ENCODE data around the gene PADI3. TPM values are rescaled to one million over a fixed set of nuclear protein-coding genes. Genes with fewer than 3 reads are reported as not detected.

Gene PADI3
- total RNA-seq, 1 experiment from 2014 or later = 0.39 TPM

GRCh38 chr1:17270891-17271765 is 22.2 kb downstream of the PADI3 start:
- DNase-seq (ENCODE audit: low read depth) = no peak

GRCh38 chr1:17272066-17272465 is 23.2 kb downstream of the PADI3 start:
- no peak for DNase-seq (ENCODE audit: low read depth)

- DNase-seq (ENCODE audit: low read depth) = no peak
Measured at GRCh38 chr1:17272646-17273045, 23.7 kb downstream of the PADI3 start.

- DNase-seq (ENCODE audit: low read depth) = no peak
Measured at GRCh38 chr1:17273096-17273495, 24.2 kb downstream of the PADI3 start.

GRCh38 chr1:17274186-17275170 is 25.6 kb downstream of the PADI3 start:
- peak; percentile 66 for DNase-seq (ENCODE audit: low read depth)

- peak; percentile 90 for DNase-seq (ENCODE audit: low read depth)
Measured at GRCh38 chr1:17276568-17276967, 27.7 kb downstream of the PADI3 start.

- no peak for DNase-seq (ENCODE audit: low read depth)
Measured at GRCh38 chr1:17277511-17278159, 28.7 kb downstream of the PADI3 start.

GRCh38 chr1:17278996-17279830 is 30.3 kb downstream of the PADI3 start:
- no peak for DNase-seq (ENCODE audit: low read depth)

GRCh38 chr1:17280436-17280835 is 31.5 kb downstream of the PADI3 start:
- DNase-seq (ENCODE audit: low read depth) = no peak

GRCh38 chr1:17280894-17281293 is 32.0 kb downstream of the PADI3 start:
- DNase-seq (ENCODE audit: low read depth) = no peak

GRCh38 chr1:17281775-17282181 is 32.9 kb downstream of the PADI3 start:
- no peak for DNase-seq (ENCODE audit: low read depth)

GRCh38 chr1:17282836-17283235 is 33.9 kb downstream of the PADI3 start:
- DNase-seq (ENCODE audit: low read depth) = no peak

GRCh38 chr1:17286646-17287045 is 37.7 kb downstream of the PADI3 start:
- no peak for DNase-seq (ENCODE audit: low read depth)

- DNase-seq (ENCODE audit: low read depth) = peak; percentile 93
Measured at GRCh38 chr1:17287130-17287776, 38.4 kb downstream of the PADI3 start.

GRCh38 chr1:17289721-17290120 is 40.8 kb downstream of the PADI3 start:
- DNase-seq (ENCODE audit: low read depth) = peak; percentile 64

GRCh38 chr1:17290553-17290952 is 41.7 kb downstream of the PADI3 start:
- no peak for DNase-seq (ENCODE audit: low read depth)

GRCh38 chr1:17292299-17293160 is 43.6 kb downstream of the PADI3 start:
- no peak for DNase-seq (ENCODE audit: low read depth)

- peak; percentile 56 for DNase-seq (ENCODE audit: low read depth)
Measured at GRCh38 chr1:17293681-17294425, 45.0 kb downstream of the PADI3 start.
